ENCODE measurements around the gene PF4V1.

Gene PF4V1

DNA sequence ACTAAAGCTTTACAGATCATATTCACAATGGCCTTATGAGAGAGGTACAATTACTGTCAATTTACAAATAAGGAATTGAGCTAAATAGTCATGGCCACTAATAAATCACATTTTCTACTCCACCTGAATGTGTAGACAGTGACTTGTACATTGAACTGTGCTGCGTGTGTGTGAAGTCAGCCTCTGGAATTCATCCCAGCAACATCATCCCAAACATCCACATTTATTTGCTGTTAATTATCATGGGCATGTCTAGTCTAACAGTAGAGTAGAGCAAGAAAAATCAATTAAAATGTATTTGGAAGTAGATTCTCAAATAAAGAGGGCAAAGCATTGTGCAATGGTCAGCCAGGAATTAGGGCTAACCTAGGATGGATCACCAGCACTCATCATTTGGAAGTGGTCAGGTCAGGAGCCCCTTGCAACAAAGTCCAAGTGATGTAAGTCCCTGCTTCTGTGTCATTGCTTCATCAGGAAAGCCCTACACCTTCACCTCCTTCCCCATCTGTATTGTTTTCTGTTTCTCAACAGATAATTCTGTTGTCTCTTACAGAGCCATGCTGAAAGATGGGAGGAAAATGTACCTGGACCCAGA is 4.8 kb upstream of the PF4V1 start:
- no peak for DNase-seq

DNA sequence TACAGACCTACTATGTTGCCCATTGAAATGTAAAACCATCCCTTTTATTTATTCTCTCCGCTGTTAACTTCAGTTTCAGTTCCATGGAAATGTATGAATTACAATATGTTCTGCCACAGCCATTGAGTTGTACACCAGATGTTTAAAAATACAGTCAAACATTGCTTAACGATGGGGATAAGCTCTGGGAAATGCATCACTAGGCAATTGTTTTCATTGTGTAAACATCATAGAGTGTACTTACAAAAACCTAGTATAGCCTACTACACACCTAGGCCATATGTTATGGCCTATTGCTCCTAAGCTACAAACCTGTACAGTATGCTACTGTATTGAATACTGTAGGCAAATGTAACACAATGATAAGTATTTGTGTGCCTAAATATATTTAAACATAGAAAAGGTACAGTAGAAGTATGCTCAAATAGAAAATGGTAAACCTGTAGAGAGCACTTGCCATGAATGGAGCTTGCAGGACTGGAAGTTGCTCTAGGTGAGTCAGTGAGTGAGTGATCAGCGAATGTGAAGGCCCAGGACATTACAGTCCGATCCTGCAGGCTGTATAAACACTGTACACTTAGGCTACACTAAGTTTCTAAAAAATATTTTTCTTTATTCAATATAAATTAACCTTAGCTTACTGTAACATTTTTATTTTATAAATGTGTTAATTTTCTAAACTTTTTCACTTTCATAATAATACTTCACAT is 2.7 kb upstream of the PF4V1 start:
- no peak for DNase-seq

- DNase-seq: no peak
These were observed 1.8 kb upstream of the PF4V1 start for GRCh38 chr4:73851293-73851692.

- no peak for DNase-seq
These were observed 325 bp upstream of the PF4V1 start for GRCh38 chr4:73852771-73853170.

DNA sequence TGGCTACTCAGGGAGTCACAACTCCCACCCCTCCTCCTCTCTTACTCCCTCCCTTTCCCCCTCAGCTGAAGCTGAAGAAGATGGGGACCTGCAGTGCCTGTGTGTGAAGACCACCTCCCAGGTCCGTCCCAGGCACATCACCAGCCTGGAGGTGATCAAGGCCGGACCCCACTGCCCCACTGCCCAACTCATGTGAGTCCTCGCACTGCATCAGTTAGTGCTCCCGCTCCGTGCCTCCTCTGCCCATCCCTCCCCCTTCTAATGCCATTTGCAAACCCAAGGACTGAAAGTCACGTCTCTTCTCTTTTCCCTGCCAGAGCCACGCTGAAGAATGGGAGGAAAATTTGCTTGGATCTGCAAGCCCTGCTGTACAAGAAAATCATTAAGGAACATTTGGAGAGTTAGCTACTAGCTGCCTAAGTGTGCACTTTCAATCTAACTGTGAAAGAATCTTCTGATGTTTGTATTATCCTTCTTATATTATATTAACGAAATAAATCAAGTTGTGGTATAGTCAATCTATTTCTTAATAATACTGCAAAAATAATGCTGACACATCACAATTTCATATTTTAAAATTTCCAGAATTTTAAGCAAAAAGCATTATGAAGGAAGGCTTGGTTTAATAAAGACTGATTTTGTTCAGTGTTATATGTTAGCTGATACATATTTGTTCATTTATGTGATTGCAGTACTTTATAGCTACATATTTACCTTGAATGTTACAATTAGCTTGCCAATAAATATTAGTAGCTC is 800 bp downstream of the PF4V1 start:
- no peak for DNase-seq

DNA sequence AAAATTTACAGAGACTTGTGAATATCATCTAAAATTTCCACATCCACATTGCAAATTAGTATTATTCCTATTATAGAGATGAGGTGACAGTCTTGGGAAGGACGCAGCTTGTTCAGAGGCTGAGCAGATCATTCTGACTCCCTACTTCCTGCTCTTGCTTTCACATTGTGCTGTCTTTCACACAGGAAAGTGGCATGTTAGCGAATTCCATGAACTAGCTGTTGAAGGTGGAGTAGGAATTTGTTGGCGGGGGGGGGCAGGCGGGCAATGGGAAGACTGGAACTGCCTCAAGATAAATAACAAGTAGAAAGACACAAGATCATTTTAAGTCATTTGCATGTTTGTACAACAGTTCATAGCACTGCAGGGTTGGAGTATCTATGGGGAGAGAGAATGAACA is 2.3 kb downstream of the PF4V1 start:
- no peak for DNase-seq

- no peak for DNase-seq
These were observed 3.4 kb downstream of the PF4V1 start for GRCh38 chr4:73856518-73856917.

GRCh38 chr4:73859614-73860088 is 6.6 kb downstream of the PF4V1 start:
- no peak for DNase-seq

DNA sequence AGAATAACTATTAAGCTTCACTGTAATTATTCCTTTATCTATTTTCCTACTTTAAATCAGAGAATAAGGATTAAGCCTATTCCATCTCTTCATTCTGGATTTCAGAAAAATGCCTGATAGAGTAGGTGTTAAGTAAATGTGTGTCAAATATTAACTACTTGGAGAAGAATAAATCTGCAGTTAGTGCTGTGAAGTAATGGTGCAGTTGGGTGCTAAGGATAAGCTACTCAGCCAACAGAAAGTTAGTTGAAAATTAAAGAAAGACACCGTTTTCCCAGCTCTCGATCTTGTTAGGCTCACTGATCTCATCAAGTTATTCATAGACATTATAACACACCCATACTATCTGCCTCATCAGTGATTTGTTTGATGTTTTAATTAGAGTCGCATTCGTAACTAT is 7.1 kb downstream of the PF4V1 start:
- no peak for DNase-seq

DNA sequence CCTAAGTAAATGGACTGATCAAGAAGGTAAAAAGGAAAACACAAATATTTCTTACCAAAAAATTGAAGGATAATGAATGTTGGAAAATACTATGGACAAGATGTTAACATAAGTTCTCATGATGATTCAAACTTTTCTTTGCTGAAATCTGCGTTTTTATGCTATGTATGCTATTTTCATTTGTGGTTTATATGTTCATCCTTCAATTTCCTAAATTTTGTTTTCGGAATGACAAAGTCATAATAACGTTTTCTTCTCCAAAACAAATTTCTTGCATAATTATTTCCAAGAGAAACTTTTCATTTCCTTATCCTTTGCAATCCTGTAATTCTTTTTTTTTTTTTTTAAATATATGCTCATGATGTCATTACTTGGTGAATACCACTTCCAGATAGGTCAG is 7.8 kb downstream of the PF4V1 start:
- DNase-seq: no peak

DNA sequence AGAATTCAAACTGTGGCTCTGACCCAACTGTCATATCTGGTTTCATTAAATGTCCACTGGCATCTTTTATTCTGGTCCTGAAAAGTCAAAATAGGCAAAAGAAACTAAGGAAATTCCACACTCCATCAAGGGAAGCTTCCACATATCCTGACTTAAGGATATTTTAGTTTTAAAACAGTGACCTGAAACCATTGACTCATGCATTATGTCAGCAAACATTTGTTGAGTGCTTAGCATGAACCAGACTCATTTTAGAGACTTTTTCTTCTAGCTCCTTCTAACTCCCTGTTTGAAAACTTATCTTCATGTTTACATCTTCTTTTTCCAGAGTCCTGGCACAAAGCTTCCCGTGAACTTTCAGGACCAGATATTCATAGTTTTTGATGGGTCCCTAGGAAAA is 9.2 kb downstream of the PF4V1 start:
- no peak for DNase-seq

DNA sequence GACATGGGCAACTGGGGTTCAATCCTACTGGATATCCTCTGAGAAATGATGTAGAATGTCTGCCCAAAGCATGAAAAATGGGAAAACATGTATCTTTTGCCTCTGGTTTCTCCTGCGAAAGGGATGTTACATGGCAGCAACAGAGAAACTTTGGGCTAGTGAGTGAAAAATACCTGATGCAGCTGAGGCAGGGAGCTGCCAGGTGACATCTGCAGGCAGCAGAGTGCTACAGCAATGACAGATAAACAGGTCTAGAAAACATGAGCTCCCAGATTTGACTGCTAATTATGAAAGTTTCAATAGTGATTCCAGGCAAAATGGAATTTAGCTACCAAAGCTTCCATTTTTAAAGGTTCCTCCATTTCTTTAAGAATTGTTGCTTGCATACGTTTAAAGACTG is 11.3 kb downstream of the PF4V1 start:
- no peak for DNase-seq

- no peak for DNase-seq
These were observed 11.9 kb downstream of the PF4V1 start for GRCh38 chr4:73864961-73865360.

GRCh38 chr4:73865431-73866096 is 12.5 kb downstream of the PF4V1 start:
- DNase-seq: no peak

DNA sequence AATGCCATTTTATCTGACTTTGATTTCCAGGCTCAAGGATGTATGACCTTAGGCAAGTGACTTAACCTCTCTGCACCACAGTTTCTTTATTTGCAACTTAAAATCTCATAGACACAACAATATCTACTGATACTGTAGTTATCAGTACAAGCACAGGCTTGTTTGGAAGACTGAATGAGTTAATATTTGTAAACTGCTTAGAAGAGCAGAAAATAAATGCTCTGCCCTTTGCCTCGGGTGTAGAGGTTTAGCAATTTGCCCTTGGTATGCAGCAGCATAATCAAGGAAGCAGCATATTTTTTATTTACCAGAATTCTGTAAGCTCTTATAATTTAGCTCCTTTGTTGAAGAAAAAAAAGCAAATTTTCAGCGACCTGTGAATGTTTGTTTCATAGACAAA is 13.2 kb downstream of the PF4V1 start:
- DNase-seq: no peak

- no peak for DNase-seq
These were observed 14.7 kb downstream of the PF4V1 start for GRCh38 chr4:73867783-73868182.

- no peak for DNase-seq
These were observed 15.4 kb downstream of the PF4V1 start for GRCh38 chr4:73868206-73869129.

- DNase-seq: no peak
These were observed 16.3 kb downstream of the PF4V1 start, which contains the start of gene CXCL1 for GRCh38 chr4:73869130-73870055. Gene CXCL1 (plus strand): TSS chr4:73869393. CDS start chr4:73869471, 78 bp downstream.

DNA sequence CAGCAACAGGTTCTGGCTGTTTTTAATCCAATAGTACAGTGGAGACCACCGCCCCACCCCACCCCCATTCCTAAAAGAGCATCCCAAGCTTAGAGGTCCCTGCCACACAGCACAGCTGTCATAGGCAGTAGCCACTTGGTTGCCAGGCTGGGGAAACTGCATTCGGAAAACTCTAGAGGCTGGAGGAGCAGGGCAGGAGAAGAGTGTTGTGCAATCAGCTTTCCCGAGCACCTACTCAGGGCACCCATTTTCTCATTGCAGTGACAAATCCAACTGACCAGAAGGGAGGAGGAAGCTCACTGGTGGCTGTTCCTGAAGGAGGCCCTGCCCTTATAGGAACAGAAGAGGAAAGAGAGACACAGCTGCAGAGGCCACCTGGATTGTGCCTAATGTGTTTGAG is 17.2 kb downstream of the PF4V1 start:
- no peak for DNase-seq

GRCh38 chr4:73870768-73871167 is 17.7 kb downstream of the PF4V1 start:
- DNase-seq: no peak
